DMS53 treated with DMSO at 0.1 percent for 48 hours (cell line): ENCODE results near the gene CNOT4.

ENCODE experiments used
- DNase-seq: peaks from one replicate; lab custom pipeline; 2025; ENCODE audit not compliant: unreplicated experiment; lab: John Stamatoyannopoulos, UW

Gene CNOT4

DNA sequence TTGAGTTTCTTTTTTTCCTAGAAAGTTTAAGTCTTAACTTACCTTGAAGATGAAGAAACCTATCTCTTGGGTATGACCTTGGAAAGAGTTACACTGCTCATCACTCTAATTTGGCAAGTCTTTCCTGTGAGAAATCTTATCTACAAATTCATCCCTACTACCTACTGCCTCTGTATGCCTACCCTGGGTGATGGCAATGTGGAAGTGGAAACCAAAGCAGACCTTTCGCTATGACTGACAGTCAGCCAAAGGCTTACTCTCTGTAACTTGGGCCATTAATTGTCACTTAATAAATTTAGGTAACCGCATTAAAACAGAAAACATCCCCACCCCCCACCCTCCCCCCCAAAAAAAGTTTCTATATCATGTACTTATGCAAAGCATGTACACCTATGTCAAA is 103.9 kb downstream of the CNOT4 start:
- no peak for DNase-seq

DNA sequence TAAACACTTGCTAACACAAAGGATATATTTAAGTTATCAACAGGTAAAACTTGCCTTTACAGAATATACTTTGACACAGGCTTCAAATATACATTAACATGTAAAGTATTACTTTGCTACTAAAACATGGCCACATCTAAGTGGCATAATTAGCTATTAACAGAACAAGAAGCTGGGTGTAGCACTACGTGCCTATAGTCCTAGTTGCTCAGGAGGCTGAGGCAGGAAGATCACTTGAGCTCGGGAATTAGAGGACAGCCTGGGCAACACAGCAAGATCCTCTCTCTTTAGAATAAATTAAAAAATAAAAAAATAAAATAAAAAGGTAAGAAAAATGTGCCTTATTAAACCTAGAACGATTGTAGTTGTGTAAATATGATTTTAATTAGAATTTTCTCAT is 106.6 kb downstream of the CNOT4 start:
- DNase-seq: no peak

DNA sequence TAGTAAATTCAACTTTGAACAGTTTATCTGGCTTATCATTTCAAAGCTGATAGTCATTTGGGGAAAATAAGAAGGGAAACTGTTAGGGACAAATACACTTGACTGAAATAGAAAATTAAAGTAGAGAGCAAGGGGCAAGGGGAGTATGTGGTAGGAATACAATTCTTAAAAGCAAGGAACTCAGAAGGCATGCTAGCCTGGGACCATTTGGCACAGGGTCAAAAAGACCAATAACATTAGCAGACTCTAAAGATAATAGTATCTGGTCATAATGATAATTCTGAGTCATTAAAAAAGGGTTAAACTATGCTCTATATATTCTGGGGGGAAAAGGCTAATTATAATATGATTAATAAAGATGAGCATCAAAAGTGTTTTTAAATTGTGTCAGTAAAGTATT is 112.2 kb downstream of the CNOT4 start:
- DNase-seq: no peak

DNA sequence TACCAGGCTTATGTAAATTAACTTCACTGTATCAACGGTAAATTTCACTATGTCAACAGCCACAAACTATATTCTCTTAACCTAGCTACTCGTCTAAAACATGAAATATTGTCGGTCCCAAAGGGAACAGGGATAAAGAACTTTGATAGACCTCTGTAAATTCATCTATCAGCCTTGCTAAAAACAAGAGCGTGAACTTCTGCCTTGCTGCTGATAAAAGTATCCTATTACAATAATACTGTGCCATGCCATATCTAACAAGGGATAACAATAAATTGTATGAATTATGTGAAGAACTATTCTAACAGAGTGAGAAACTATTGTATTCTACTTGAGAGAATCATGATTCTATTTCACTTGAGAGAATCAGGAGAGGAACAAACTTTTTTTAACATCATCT is 117.2 kb downstream of the CNOT4 start:
- no peak for DNase-seq

DNA sequence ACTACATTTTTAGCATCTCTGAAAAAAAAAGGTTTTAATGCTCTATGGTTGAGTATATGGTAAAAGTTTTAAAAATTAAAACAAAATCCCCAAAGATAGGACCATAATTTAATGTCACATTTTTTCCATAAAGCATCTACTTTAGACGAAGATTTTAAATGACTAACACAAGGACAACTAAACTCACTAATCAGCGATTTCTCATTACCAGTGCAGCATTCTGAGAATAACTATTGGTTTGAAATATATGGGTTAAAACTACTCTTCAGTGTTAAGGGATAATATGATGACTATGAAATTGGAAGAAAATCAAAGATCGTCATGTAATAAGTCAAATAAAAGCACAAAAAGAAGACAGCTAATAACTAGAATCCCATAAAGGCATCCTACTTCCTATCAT is 118.4 kb downstream of the CNOT4 start:
- no peak for DNase-seq

DNA sequence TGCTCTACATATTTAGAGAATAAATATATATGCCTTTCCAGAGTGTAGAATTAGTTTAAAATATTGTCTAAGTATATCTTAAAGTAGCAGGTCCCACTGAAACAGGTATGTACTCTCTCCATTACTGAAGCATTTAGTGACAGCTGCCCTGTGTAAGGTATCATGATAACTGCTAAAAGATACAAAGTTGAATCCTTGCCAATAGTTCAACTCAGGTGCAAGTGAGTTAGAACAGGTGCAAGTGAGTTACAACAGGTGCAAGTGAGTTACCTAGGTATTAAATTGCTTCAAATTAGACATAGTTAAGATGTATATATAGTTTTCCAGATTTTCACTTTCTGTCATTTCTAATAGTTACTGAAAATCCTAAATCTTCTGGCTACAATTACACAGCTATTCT is 119.1 kb downstream of the CNOT4 start:
- peak; percentile 20 for DNase-seq

DNA sequence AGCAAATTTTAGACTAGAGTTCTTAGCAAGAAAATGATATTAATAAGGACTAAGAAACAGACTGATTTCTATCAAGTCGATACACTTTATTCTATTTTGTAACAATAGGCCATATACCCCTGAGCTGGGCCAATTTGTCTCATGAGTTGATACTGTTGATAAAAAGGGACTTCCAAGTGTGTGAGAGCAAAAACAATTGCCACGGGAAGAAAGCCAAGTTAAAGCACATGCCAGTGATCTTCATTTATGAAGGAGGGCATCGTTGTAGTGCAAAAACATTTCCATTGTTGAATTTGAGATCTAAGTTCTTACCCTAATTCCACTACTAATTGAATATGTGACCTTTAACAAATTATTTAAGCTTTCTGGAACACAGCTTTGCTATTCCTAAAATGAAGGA is 119.9 kb downstream of the CNOT4 start:
- no peak for DNase-seq

DNA sequence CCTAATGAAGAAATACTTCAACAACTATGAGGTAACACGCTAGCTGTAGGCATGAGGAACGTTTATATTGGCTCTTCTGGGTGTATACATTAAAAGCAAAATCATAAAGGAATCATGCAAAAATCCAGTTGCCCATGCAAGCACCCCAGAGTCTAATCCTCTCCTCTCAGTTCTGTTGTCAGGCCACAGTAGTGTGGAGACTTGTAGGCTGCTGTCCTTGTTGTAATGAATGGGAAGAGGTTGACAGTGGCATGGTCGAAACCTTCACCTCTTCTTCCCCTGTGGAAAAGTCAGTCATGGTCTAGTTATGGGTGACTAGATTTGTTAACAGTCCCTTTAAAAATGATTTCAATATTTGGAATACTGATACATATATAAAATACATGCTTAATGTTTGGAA is 121.3 kb downstream of the CNOT4 start:
- DNase-seq: no peak

DNA sequence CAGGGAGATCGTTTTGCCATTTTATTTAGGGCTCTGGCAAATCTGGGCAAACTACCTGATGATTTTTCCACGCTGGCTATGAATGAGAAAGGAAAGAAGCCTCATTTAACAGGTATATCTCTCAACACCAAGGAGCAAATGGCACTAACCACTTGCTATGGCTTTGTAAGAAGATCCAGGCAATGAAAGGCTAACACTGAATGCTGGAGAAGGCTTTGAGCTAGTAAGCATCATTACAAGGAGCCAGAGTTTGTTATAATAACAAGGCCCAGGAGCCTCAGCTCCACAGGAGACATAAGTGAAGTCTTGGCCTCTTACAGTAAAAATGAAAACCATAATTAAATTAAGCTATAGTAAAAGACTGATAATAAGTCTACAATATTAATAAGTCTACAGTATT is 123.1 kb downstream of the CNOT4 start:
- no peak for DNase-seq

DNA sequence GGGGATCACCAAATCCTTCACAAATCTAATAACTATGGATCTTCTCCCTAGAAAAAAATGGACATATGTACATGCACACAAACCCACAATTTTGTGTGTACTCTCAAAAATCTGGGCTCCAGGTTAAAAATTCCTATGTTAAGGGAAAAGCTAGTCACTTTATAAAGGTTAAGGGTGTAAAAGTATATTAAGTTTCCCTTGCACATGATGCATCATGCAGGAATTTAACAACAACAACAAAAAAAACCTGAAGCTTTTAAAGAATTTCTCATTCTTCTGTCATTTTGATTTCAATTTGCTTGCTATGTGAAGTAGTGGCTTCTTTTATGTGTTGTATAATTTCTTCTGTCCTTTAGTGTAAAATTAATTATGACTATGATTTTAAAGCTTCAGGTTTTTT is 123.7 kb downstream of the CNOT4 start:
- no peak for DNase-seq

DNA sequence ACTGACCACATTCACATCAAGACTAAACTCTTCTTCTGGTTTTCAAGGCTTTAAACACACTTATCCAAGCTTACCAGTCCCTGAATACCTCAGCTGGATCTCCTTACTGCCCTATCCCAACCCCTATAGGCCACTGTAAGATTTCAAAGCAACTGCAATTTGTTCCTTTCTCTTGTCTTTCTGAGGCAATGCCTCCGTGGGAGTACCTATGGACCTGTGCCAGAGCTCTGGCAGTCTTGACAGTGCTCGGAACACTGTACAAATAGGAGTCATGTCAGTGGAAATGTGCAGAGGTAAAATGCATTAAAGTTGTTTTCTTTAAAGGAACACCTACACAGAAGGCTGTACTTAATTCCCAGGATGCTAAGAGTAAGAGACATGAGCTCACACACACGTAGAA is 124.7 kb downstream of the CNOT4 start:
- no peak for DNase-seq

DNA sequence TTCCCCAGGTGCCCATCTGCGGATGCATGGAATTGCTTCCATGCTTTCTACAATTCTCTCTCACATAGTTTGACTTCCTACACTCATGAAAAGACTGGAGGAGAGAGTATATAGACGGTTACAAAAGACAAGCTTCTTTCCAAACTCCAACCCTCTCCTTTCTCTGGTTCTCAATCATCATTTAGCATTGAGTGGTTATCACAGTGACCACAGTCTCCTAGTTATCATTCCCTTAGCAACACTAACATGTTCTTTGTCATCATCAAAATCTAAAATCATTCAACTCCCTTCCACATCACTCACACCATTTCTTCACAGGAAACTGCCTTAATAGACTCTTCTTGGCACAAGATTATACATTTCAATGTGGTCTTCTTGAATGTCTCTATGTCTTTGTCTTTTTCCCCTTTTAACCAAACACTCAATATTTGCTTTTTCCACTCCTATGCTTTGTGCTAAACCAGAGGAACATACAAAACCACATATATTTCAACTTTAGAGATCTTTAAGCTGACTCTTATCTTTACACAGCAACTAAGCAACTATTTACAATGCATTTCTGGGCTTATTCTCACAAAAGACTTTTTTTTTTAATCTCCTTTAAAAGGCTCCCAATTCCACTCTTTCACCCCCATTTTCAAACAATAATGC is 126.3 kb downstream of the CNOT4 start:
- DNase-seq: no peak

DNA sequence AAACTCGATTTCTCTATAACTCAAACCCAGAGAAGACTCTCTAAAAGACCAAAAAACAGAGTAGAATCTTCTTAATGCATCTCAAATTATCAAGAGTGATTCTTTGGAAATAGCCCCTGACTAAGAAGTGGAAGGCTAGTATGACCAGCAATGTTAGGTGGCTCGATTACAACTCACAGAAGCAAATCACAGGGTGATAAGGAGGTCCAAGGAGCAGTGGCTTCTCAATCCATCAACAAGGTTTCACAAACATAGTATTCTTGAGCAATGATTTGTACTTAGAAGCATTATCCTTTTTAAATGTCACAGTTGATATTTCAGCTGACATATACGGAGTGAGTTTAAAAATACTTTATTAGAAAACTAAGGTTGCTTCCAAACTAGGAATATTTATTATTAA is 127.7 kb downstream of the CNOT4 start:
- no peak for DNase-seq

DNA sequence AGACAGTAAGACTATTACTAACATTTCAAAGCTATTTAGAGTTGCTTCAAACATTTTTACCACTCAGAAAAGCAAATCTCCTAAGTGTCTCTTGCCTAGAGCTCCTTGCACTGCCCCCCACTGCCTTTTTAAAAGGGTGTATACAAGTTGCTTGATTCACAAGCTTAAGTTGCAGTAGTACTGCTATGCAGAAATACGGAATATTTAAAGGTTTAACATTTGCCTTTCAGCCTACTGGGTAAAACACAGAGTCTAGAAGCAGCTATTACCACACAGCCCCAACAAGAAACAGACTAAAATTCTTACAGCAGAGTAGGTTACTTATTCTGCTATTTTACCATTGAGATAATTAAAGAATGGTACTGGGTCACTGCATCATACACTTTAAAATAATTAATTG is 128.5 kb downstream of the CNOT4 start:
- no peak for DNase-seq

DNA sequence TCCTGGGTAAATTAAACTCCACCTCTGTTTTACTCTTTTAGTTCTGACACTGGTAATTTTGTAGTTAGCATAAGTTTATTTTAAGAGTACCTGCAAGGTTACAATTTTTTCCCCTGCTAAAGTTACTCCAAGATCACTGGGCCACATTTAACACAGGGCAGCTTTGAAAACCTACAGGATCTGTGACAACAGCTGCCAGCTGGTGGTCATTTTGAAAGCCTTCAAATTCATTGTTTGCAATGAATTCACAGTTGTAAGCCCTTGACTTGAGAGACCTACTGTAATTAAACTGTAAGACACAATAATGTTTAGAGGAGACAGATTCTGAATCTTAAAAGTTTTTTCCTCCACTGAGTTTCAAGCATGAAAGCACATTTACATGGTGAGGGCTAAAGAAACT is 129.6 kb downstream of the CNOT4 start:
- no peak for DNase-seq

DNA sequence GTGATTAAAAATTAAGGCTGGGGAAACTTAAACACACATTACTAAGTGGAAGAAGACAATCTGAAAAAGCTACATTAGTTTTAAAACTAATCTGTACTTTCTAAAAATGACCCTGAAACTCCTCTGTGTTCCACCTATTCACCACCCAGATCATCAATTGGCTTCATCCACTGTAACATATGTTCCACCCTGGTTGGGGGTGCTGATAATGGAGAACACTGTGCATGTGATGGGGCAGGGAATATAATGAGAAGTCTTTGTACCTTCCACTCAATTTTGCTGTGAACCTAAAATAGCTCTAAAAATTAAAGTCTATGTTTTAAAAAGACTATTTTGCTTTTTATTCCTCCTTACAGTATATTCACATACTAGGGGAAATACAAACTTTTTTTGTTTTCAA is 132.7 kb downstream of the CNOT4 start:
- no peak for DNase-seq

DNA sequence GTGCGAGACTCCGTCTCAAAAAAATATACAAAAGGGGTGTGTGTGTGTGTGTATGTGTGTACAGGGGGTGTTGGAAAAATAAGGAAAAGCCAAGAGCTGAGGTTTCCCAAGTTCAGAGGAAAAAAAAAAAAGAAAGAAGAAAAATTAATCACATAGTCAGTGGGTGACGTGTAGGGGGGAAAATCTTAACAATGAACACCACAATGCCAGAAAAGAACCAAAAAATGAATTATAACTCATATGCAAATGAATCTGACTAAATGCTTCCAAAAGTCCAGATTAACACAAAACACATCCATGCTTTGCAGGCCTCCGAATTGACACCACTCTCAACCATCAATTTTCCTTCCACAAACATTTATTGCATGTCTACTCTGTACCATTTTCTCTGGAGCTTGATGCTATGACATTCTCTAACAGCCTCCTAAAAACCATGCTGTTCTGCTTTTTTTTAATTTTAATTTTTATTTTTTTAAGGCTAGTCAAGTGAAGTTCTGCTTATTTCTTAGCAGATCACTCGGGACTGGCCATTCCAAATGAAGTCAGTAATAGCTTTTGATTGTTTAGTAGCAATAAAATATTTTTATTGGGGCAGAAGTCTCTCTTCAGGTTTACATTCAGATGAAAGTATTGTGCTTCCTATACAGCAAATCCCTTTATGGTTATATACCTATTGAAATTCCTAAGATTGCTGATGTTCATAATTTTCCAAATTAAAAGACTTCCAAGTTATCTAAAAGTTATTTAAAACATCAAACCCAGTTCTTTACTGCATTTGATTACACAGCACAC is 133.8 kb downstream of the CNOT4 start:
- DNase-seq: no peak

DNA sequence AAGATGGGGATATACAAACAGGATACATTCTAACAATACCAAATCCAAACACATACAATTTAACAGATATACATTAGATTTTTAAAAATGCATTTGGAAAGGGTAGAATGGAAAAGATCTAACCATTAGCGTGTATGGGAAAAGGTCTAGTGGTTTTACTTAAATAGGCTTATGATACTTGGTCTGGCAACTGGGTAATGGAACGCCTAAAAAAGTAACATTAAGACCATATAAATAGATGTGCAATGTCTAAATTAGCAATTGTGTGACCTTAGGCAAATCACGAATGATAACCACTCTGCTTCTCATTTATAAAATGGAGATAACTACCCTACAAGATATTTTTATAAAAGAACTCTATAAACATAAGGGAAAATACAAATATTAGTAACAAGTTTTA is 135.2 kb downstream of the CNOT4 start:
- DNase-seq: no peak

DNA sequence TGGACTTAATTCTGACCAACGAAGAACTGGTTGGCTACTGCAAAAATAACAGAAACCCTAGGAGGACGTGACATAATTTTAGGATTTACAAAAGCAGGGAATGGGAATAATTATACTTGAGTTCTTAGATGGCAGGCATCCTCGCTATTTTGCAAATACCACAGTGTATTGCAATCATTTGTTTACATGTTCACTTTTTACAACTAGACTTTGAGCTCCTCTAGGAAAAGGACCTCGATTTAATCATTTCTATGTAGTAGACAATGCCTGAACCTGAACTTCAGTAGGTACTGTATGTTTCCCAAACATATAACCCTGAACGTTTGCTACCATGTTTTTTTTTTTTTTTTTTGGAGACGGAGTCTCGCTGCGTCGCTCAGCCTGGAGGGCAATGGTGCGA is 137.7 kb downstream of the CNOT4 start:
- no peak for DNase-seq

DNA sequence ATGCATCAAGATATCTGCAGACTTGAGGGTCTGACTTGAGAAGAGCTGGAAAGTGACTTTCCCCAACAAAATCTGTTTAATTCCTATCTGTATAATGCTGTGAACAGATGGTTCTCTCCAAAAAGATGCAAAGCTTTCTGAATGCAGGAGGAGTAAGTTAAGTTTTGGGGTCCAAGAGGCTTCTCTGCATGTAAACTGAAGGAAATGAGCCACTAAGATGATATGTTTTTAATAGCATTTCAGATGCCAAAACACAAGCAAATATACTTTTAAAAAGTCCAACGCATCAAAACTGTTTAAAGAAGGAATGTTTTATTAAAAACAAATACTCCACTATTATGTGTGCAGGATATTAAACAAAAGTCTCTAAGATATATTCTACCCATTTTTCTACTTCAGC is 139.2 kb downstream of the CNOT4 start:
- no peak for DNase-seq

DNA sequence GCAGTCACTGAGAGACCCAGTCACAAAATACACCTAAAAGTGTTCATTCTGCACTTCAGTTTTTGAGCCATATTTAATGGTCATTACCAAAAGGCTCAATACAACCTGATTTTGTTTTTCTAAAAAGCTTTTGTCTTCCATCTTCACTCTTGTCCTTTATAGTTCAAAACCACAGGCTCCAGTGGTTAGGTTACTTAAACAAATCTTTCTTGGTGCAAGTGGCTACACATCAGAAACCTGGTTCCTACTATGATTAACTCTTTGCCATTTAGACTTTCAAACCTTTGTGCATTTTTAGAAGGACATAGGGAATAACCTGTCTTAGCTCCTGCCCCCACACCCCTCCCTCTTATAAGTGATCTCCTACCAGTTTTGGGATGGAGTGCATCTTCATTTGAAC is 140.5 kb downstream of the CNOT4 start:
- no peak for DNase-seq

DNA sequence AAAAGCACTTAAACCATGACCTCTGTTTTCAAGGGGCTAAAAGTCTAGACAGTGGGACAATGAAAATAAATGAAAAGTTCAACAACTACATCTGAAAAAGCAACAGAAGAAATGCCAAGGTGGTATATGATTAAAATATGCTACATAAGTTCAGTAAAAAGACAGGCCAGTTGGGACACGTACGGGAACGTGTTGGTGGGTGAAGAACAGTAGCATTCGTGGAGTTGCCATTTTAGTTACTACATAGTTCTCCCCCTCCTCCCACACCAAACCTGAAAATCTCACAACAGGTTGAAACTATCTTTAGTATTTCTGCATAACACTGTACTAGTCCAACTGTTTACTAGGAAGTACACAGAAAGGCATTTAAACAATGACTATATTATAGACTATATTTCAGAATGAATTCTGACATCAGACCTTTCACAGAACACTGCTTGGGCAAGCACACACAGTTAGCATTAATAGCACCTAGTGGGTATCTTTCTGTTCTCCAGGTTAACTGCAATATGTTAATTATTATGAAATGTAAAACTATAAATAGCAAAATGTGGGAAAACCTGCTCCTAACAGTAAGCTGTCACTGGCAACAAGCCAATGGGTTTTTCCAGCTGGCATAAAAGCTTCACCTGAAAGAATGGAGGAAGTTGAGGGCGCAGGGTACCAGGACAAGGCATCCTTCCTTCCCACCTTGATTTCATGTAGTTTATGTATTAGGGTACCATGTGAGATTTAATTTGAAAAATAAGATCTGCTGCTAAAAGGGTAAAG is 141.3 kb downstream of the CNOT4 start:
- DNase-seq: no peak
